GM12875 (cell line): Measurements from ENCODE around the gene NR3C2.

Experiments
- H3K4me3 ChIP-seq: one replicate; pipeline ENCODE4 v1.5.1; 2011; ENCODE audit warnings: low read depth, low read length, control low read depth
- TF ChIP-seq, protein P1 (sequence below): IDR thresholded peaks from 2 replicates; pipeline ENCODE4 v1.5.1; 2011; ENCODE audit warnings: low read depth, mild to moderate bottlenecking, control low read depth, inconsistent platforms, low read length, moderate library complexity, borderline replicate concordance; ENCODE audit not compliant: insufficient read depth

The NR3C2 gene

DNA sequence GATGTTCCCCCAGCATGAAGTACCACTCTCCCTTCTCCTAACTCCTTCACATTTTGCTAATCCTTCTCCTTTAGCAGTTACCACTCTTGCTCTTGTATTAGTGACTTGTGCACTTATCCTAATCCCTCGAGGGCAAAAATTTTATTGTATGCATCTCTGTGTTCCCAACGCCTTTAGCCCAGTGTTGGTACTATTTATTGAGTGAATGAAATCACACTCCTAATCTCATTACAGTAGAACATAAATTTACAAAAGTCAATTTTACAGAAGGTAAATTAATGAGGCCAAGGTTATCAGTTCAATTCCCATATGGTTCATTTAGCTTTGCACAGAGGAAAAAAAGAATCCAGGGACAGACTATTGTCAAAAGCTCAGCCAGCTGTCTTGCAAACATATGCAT is 178.4 kb downstream of the NR3C2 start:
- TF ChIP-seq, protein P1, sequence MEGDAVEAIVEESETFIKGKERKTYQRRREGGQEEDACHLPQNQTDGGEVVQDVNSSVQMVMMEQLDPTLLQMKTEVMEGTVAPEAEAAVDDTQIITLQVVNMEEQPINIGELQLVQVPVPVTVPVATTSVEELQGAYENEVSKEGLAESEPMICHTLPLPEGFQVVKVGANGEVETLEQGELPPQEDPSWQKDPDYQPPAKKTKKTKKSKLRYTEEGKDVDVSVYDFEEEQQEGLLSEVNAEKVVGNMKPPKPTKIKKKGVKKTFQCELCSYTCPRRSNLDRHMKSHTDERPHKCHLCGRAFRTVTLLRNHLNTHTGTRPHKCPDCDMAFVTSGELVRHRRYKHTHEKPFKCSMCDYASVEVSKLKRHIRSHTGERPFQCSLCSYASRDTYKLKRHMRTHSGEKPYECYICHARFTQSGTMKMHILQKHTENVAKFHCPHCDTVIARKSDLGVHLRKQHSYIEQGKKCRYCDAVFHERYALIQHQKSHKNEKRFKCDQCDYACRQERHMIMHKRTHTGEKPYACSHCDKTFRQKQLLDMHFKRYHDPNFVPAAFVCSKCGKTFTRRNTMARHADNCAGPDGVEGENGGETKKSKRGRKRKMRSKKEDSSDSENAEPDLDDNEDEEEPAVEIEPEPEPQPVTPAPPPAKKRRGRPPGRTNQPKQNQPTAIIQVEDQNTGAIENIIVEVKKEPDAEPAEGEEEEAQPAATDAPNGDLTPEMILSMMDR, result no peak
- H3K4me3 ChIP-seq, result no peak overlapping the region

DNA sequence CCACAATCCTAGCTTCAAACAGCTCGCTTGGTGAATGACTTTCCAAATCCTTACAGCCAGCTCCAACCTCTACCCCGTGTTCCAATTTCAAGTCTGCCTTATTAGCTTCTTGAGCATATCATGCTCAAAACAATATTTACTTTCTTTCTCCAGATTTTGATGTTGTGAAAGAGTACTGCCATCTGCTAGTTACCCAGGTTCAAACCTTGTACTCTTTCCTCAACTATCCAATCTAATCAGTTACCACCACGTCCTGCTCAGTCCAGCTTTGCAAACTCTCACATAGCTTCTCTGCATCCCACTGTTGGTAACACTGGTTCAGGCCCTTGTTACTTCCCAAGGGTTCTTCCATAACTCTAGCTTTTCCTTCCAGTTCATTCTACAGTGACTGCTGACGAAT is 179.1 kb downstream of the NR3C2 start:
- H3K4me3 ChIP-seq, result no peak overlapping the region
- TF ChIP-seq, protein P1, result no peak

GRCh38 chr4:148261848-148262247 is 180.4 kb downstream of the NR3C2 start:
- H3K4me3 ChIP-seq, result no peak overlapping the region
- TF ChIP-seq, protein P1, result no peak

GRCh38 chr4:148259841-148260240 is 182.4 kb downstream of the NR3C2 start:
- TF ChIP-seq, protein P1, result no peak
- H3K4me3 ChIP-seq, result no peak overlapping the region

DNA sequence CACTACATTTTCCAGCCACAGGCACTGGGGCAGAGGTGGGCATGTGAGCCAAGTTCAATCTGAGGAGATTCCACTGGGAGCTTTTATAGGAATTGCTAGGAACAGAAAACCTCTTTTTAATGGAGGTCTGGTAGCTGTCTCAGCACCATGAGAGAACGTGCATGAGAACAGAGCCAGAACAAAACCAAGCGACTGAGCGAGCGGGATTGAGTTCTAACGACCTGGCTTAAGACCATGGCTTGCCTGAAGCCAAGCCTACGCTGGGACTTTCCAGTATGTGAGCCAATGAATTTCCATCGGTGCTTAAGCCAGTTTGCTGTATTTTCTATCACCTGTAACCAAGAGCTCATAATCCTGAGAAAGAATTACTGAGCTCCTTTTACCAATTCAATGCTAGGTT is 183.7 kb downstream of the NR3C2 start:
- TF ChIP-seq, protein P1, result no peak

DNA sequence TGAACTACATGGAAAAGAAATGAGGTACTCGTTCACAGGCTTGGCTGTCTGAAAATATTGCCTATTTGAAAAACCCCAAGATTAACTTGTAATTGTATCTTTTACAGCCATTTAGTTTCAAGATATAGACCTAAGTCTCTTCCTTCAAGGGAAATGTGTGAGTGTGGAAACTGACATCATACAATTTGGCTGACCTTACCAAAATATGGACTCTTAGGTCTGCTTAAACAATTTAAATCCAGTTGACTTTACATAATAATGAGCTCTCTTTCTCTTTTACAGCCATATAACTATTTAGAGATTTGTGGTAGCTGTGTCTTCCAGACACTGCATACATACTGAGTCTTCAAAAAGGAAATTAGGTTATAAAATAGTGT is 186.9 kb downstream of the NR3C2 start:
- TF ChIP-seq, protein P1, result no peak
- no peak overlapping the region for H3K4me3 ChIP-seq

More for the DNA sequence above, 183.7 kb downstream of the NR3C2 start:
- H3K4me3 ChIP-seq, result no peak overlapping the region

GRCh38 chr4:148254621-148255343 is 187.4 kb downstream of the NR3C2 start:
- TF ChIP-seq, protein P1, result no peak
- H3K4me3 ChIP-seq, result no peak overlapping the region
